GM19463 (cell line): ENCODE data around the gene SPEM3.

Experiments used
- ATAC-seq: cut with Tn5 transposase; IDR thresholded peaks from one replicate; pipeline ENCODE4 v1.9.1; 2021; ENCODE audit warnings: mild to moderate bottlenecking, moderate library complexity; ENCODE audit not compliant: unreplicated experiment

Gene SPEM3

GRCh38 chr17:7440113-7440833, 11.6 kb downstream of the SPEM3 start:
- no peak for ATAC-seq

DNA sequence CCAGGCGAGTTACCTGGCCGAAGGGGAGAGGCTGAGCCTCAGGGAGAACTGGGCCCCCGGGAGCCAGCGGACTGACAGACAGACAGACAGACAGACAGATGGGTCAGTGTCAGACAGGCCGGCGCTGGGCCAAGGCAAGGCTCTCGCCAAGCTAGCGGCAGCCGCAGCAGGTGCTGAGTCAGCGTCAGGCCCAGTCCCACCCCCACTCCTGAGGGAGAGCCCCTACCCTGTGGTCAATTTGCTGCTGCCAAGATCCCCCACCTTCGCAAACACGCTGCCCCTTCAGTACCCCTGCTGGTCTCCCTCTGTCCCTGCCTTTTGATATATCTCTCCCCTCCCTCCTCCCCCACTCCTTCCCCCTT, 12.2 kb downstream of the SPEM3 start:
- no peak for ATAC-seq

DNA sequence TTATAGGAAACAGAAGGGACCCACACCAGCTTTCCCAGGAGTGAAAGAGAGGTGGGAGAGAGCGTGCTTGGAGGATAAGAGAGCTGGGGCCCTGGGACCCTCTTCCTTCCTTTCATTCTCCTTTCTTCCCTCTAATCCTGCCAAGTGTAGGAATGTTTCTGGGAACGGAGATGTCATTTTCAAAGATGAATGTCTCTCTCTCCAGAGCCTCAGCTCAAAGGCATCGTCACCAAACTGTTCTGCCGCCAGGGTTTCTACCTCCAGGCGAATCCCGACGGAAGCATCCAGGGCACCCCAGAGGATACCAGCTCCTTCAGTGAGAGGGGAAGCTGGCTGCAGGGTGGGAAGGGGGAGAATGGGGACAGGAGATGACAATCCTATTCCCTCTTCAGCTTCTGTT, 12.6 kb downstream of the SPEM3 start:
- ATAC-seq = no peak

GRCh38 chr17:7442142-7442541, 13.5 kb downstream of the SPEM3 start:
- no peak for ATAC-seq

GRCh38 chr17:7443499-7444485, 15.1 kb downstream of the SPEM3 start:
- ATAC-seq = no peak

- no peak for ATAC-seq
These were observed 16.3 kb downstream of the SPEM3 start, which contains the start of gene CHRNB1 for GRCh38 chr17:7444682-7445618. CHRNB1 (plus strand) TSS chr17:7445061; CDS start chr17:7445128, 67 bp downstream.

DNA sequence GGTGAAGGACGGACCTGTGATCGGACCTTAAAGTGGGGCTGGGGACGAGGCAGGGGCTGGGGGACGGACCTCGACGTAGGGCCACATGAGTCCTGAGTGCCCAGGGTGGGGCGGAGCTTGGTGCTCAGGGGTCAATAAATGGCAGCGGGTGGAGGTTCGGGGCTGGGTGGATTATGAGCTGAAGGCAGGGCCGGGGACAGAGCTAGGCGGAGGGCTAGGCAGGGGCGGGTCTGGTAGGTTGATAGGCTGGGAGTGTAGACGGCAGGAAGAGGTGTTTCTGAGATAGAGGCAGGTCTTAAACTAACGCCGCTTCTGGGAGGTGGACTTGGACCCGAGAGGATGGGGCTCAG, 16.9 kb downstream of the SPEM3 start:
- no peak for ATAC-seq

DNA sequence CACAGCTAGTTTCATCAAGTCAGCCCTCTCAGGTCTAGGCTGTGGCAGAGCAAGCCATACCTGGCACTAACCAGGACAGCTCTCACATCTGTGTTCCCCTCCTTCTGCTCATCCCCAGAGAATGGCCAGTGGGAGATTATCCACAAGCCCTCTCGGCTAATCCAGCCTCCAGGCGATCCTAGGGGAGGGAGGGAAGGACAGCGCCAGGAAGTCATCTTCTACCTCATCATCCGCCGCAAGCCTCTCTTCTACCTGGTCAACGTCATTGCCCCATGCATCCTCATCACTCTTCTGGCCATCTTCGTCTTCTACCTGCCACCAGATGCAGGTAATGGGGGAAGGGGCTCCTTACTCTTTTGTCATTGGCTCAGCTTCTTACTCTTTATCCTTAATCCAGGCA, 19.8 kb downstream of the SPEM3 start:
- ATAC-seq = no peak

- no peak for ATAC-seq
These were observed 31.4 kb downstream of the SPEM3 start for GRCh38 chr17:7459961-7460545.

DNA sequence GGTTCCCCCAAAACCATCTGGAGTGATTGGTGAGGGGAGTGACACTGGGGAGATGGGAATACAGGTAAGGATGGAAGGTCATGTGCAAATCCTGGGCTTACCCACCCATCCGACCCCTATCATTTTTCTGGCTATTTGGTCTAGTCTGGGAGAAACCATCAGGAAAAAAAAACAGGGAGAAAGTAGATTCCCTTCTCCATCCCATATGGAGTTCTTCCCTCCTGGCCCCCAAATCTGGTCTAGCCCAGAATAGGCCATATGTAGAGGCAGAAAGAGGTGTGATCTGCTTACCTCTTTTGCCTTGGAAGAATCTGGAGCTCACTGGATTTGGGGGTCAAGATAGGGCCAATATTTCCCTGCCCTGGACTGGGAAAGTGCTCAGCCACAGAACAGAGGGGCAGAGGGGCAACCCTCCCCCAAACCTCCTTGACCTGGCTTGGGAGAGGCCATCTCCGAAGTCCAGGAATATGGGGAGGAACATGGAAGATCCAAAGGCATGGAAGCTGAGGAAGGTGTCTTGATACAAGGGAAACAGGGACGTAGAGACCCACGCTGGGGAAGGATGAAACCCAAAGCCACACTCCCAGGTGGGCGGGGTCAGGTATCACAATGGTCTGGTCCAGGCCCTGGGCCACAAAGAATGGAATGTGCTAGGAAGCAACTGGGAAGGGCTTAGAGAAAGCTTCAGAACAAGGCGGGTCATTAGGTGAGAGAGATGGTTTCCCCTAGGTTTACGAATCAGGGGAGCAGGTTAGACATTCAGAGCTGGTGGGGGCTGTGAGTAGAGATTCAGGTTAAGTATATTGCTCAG, 32.4 kb downstream of the SPEM3 start:
- ATAC-seq = no peak

DNA sequence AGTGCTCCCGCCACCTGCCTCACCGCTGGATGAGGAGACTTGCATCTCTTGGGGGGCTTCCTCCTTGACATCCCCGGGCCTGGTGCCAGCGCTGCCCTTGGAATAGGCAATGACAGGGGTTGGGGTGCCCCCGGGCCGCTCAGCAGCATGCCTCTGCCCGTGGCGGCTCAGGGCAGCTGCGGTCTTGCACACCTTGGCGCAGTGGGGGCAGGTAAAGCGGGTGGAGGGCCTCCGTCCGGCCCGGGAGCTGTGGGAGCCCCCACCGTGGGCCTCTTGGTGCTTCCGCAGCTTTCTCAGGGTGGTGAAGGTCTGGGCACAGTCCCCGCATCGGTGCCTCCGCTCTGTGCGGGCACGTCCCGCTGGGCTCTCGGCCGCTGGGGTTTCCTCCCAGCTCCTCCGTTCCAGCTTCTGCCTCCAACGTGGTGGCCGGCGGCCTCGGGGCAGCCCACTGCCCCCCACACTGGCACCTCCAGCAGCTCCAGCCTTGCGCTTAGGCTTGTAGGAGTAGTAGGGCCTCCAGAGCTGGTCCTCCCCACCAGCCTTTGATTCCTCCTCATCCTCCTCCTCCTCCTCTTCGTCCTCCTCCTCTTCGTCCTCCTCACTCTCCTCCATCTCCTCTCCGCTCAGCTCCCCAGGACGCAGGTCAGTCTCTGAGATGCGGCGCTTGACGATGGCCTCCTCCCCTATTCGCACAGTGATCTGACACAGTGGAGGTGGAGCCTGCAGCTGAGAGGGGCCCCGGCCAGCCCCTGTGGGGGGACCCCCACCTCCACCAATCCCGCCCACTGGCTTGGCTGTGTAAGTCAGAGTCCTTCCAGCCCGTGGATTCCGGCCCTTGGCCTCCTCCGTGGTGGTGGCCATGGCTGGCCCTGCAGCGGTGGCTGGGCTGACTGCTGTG, 34.1 kb downstream of the SPEM3 start:
- ATAC-seq = no peak

- no peak for ATAC-seq
These were observed 34.8 kb downstream of the SPEM3 start for GRCh38 chr17:7463372-7463846.

DNA sequence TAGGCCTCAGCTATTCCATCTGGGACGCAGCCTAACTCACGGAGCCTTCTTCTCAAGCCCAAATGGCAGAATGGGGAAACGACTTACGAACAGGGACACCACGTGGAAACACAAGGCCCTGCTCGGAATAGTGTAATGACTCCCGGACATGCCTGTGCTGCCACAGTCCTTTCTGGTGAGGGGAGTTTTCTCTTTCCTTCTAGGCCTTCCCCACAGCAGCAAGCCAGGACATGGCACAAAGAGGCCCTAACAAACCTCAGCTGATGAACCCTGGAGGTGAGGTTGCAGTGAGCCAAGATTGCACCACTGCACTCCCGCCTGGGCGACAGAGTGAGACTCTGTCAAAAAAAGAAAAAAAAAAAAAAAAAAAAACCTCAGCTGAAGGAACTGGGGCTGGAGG, 35.4 kb downstream of the SPEM3 start:
- no peak for ATAC-seq

- ATAC-seq = no peak
These were observed 37.1 kb downstream of the SPEM3 start for GRCh38 chr17:7465597-7466275.

DNA sequence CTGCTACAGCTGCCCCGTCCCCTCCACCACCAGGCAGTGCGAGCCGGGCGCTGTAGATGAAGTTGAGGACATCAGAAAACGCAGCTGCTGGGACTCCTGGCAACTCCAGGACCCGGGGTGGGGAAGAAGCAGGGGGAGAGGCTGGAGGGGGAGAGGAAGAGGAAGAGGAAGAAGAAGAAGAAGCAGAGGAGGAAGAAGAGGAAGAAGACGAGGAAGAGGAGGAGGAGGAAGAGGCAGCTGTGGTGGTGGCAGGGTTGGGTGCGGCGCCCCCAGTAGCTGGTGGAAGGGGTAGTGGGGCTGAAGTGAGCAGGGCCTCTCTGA, 37.6 kb downstream of the SPEM3 start:
- no peak for ATAC-seq

GRCh38 chr17:7466639-7467341, 38.1 kb downstream of the SPEM3 start:
- no peak for ATAC-seq

- ATAC-seq = no peak
These were observed 38.8 kb downstream of the SPEM3 start for GRCh38 chr17:7467498-7467897.

- ATAC-seq = no peak
These were observed 39.6 kb downstream of the SPEM3 start for GRCh38 chr17:7468290-7468689.
